ENCODE results near the gene PACSIN2.

DNA sequence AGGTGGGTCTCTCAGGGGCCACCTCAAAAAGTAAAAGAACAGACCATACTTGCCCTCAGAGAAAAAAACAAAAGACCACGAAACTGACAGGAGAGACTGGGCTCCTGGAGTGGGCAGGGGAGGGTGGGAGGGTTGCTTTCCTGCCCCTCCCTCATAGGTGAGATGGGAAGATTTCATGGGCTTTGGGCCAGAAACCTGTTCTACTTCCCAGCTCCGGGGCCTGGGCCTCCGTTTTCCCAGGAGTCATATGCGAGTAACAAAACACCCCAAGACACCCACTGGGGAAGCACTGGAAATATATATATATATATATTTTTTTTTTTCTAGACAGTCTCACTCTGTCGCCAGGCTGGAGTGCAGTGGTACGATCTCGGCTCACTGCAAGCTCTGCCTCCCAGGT, 42.7 kb upstream of the PACSIN2 start:
- TF ChIP-seq, protein P1, sequence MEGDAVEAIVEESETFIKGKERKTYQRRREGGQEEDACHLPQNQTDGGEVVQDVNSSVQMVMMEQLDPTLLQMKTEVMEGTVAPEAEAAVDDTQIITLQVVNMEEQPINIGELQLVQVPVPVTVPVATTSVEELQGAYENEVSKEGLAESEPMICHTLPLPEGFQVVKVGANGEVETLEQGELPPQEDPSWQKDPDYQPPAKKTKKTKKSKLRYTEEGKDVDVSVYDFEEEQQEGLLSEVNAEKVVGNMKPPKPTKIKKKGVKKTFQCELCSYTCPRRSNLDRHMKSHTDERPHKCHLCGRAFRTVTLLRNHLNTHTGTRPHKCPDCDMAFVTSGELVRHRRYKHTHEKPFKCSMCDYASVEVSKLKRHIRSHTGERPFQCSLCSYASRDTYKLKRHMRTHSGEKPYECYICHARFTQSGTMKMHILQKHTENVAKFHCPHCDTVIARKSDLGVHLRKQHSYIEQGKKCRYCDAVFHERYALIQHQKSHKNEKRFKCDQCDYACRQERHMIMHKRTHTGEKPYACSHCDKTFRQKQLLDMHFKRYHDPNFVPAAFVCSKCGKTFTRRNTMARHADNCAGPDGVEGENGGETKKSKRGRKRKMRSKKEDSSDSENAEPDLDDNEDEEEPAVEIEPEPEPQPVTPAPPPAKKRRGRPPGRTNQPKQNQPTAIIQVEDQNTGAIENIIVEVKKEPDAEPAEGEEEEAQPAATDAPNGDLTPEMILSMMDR (IDR thresholded peaks at IDR 0.05): no peak
- no peak for TF ChIP-seq POLR2A (IDR thresholded peaks at IDR 0.05)
